H1 (cell line): Measurements from ENCODE around the gene ADGRL3. TPM values are rescaled to one million over a fixed set of nuclear protein-coding genes. Genes with fewer than 3 reads are reported as not detected.

Experiments used
- CTCF ChIA-PET: fragments of 300-600 bp; sonication (Branson Sonifier 250); formaldehyde crosslinking; loops from one replicate; lab custom pipeline; 2021; ENCODE audit not compliant: partially characterized antibody; lab: Charles Lee
- POLR2A ChIA-PET: fragments of 300-600 bp; sonication (Branson Sonifier 250); formaldehyde crosslinking; loops from one replicate; lab custom pipeline; 2021; ENCODE audit warnings: inconsistent platforms; ENCODE audit not compliant: partially characterized antibody; lab: Charles Lee
- DNase-seq, 2 experiments: peaks; one replicate each; pipeline versions ENCODE4 v3.0.0 to v3.0.0-alpha.2; 2010 to 2022; ENCODE audit warnings: low spot score in 2 of 2, low read depth in 1 of 2, mixed read lengths in 1 of 2
- FAIRE-seq: peaks from 2 replicates; lab custom pipeline; 2011; peaks lifted over from hg19 to GRCh38; lab: Jason Lieb, UNC
- H2AFZ ChIP-seq: 2 replicates; pipeline ENCODE4 v1.8.1; 2012; ENCODE audit warnings: low read length, inconsistent platforms
- H2AK5ac ChIP-seq: 2 replicates; pipeline ENCODE4 v1.6.1; 2013; ENCODE audit warnings: low read depth, low read length
- H2BK120ac ChIP-seq: replicated peaks from 2 replicates; pipeline ENCODE3; 2013; ENCODE audit warnings: low read depth, low read length, inconsistent platforms
- H2BK12ac ChIP-seq: 2 replicates; pipeline ENCODE4 v1.6.1; 2013; ENCODE audit warnings: low read depth, low read length
- H2BK15ac ChIP-seq: 2 replicates; pipeline ENCODE4 v1.6.1; 2013; ENCODE audit warnings: low read length
- H2BK20ac ChIP-seq: 2 replicates; pipeline ENCODE4 v1.6.1; 2013; ENCODE audit warnings: low read length
- H2BK5ac ChIP-seq: 2 replicates; pipeline ENCODE4 v1.6.1; 2013; ENCODE audit warnings: low read depth, low read length
- H3K14ac ChIP-seq: 2 replicates; pipeline ENCODE4 v1.6.1; 2013; ENCODE audit warnings: inconsistent platforms; ENCODE audit not compliant: insufficient read length
- H3K18ac ChIP-seq: 2 replicates; pipeline ENCODE4 v1.6.1; 2013; ENCODE audit warnings: low read length; ENCODE audit errors: extremely low read depth
- H3K23ac ChIP-seq: 2 replicates; pipeline ENCODE4 v1.6.1; 2013; ENCODE audit warnings: inconsistent platforms; ENCODE audit not compliant: insufficient read length
- H3K23me2 ChIP-seq: 2 replicates; pipeline ENCODE4 v1.6.1; 2013; ENCODE audit warnings: low read depth, low read length
- H3K27ac ChIP-seq: 2 replicates; pipeline ENCODE4 v1.6.1; 2011; ENCODE audit warnings: low read depth, low read length, inconsistent platforms
- H3K27me3 ChIP-seq, 4 experiments: replicated peaks in 1 of 4; 1 replicate in 1 of 4; 2 replicates in 3 of 4; pipeline versions ENCODE4 v1.6.1 to v1.8.1; 2011 to 2013; ENCODE audit warnings: low read length in 3 of 4, mild to moderate bottlenecking in 3 of 4, inconsistent platforms in 2 of 4, mixed read lengths in 2 of 4, moderate library complexity in 1 of 4; ENCODE audit not compliant: control insufficient read depth in 3 of 4, insufficient read depth in 3 of 4; ENCODE audit errors: extremely low read depth in 1 of 4
- H3K36me3 ChIP-seq, 4 experiments: 2 replicates each; pipeline versions ENCODE4 v1.6.1 to v1.8.1; 2011 to 2013; ENCODE audit warnings: mild to moderate bottlenecking in 4 of 4, low read length in 3 of 4, moderate library complexity in 2 of 4, control low read depth in 1 of 4, inconsistent platforms in 1 of 4; ENCODE audit not compliant: insufficient read depth in 4 of 4, control insufficient read depth in 2 of 4
- H3K4ac ChIP-seq: replicated peaks from 2 replicates; pipeline ENCODE3; 2013; ENCODE audit warnings: low read length, low read depth, mixed read lengths, inconsistent platforms; ENCODE audit not compliant: insufficient read length
- H3K4me1 ChIP-seq, 4 experiments: replicated peaks in 1 of 4; 1 replicate in 1 of 4; 2 replicates in 3 of 4; pipeline versions ENCODE4 v1.6.1 to v1.8.1; 2011 to 2013; ENCODE audit warnings: low read length in 3 of 4, inconsistent platforms in 2 of 4, mixed read lengths in 1 of 4; ENCODE audit not compliant: insufficient read depth in 4 of 4, control insufficient read depth in 3 of 4
- H3K4me2 ChIP-seq, 2 experiments: 2 replicates each; pipeline versions ENCODE4 v1.6.1 to v1.8.1; 2011 to 2013; ENCODE audit warnings: low read depth in 2 of 2, low read length in 2 of 2, control low read depth in 1 of 2, inconsistent platforms in 1 of 2, mild to moderate bottlenecking in 1 of 2; ENCODE audit not compliant: insufficient read depth in 1 of 2
- H3K4me3 ChIP-seq, 4 experiments: fragments of 200-600, 300-600 bp in 1 of 4; sonication (generic), shearing (Covaris generic), sonication (Bioruptor Twin) in 1 of 4; 2 replicates each; pipeline versions ENCODE4 v1.5.1 to v1.8.1; 2011 to 2016; ENCODE audit warnings: low read length in 4 of 4, low read depth in 3 of 4, control low read depth in 2 of 4, inconsistent platforms in 2 of 4, mild to moderate bottlenecking in 2 of 4, mixed read lengths in 1 of 4, moderate library complexity in 1 of 4; ENCODE audit not compliant: insufficient read depth in 2 of 4; ENCODE audit errors: extremely low read depth in 1 of 4
- H3K56ac ChIP-seq: replicated peaks from 2 replicates; pipeline ENCODE3; 2013; ENCODE audit warnings: low read depth, mild to moderate bottlenecking, mixed read lengths, low read length, inconsistent platforms; ENCODE audit not compliant: insufficient read length
- H3K79me1 ChIP-seq: 2 replicates; pipeline ENCODE4 v1.6.1; 2013; ENCODE audit warnings: low read depth, low read length, control low read depth
- H3K79me2 ChIP-seq, 2 experiments: 2 replicates each; pipeline versions ENCODE4 v1.6.1 to v1.8.1; 2012 to 2013; ENCODE audit warnings: low read length in 2 of 2, mild to moderate bottlenecking in 2 of 2, inconsistent platforms in 1 of 2; ENCODE audit not compliant: insufficient read depth in 2 of 2, control insufficient read depth in 1 of 2
- H3K9ac ChIP-seq, 4 experiments: replicated peaks in 1 of 4; 1 replicate in 1 of 4; 2 replicates in 3 of 4; pipeline versions ENCODE4 v1.6.1 to v1.8.1; 2011 to 2013; ENCODE audit warnings: low read depth in 3 of 4, low read length in 3 of 4, control low read depth in 2 of 4, mild to moderate bottlenecking in 2 of 4, moderate library complexity in 2 of 4, inconsistent platforms in 1 of 4; ENCODE audit errors: extremely low read depth in 1 of 4
- H3K9me3 ChIP-seq, 2 experiments: 2 replicates each; pipeline versions ENCODE4 v1.6.1 to v1.8.1; 2012 to 2013; ENCODE audit warnings: mild to moderate bottlenecking in 2 of 2, moderate library complexity in 2 of 2, control low read depth in 1 of 2, inconsistent platforms in 1 of 2, low read depth in 1 of 2, low read length in 1 of 2, mixed read lengths in 1 of 2; ENCODE audit not compliant: insufficient read depth in 2 of 2
- H4K20me1 ChIP-seq, 2 experiments: replicated peaks in 1 of 2; 2 replicates each; pipeline versions ENCODE3 to v1.8.1; 2011 to 2013; ENCODE audit warnings: inconsistent platforms in 2 of 2, low read length in 2 of 2, mild to moderate bottlenecking in 1 of 2; ENCODE audit not compliant: insufficient read depth in 2 of 2, control insufficient read depth in 1 of 2
- H4K5ac ChIP-seq: 2 replicates; pipeline ENCODE4 v1.6.1; 2013; ENCODE audit warnings: low read length, low read depth, mixed read lengths, inconsistent platforms; ENCODE audit not compliant: insufficient read length
- H4K8ac ChIP-seq: 2 replicates; pipeline ENCODE4 v1.8.0; 2013; ENCODE audit warnings: mild to moderate bottlenecking, moderate library complexity, low read length, inconsistent platforms; ENCODE audit not compliant: insufficient read depth; ENCODE audit errors: extremely low read depth
- H4K91ac ChIP-seq: replicated peaks from 2 replicates; pipeline ENCODE3; 2013; ENCODE audit warnings: low read length, mixed read lengths, inconsistent platforms; ENCODE audit not compliant: insufficient read length
- BRCA1 ChIP-seq: IDR thresholded peaks from 2 replicates; pipeline ENCODE4 v1.6.1; 2012; ENCODE audit warnings: low read depth, low read length, improper control_type of control experiment
- CHD2 ChIP-seq: IDR thresholded peaks from 2 replicates; pipeline ENCODE4 v1.6.1; 2012; ENCODE audit warnings: low read length, improper control_type of control experiment
- EZH2 ChIP-seq: fragments of 200-600 bp; sonication (generic); IDR thresholded peaks from 2 replicates; pipeline ENCODE4 v1.7.1; 2012; ENCODE audit warnings: low read depth, mild to moderate bottlenecking, moderate library complexity, low read length, inconsistent platforms; ENCODE audit not compliant: severe bottlenecking
- GABPA ChIP-seq: IDR thresholded peaks from 2 replicates; pipeline ENCODE4 v1.6.1; 2011; ENCODE audit warnings: mild to moderate bottlenecking, low read length, moderate library complexity, borderline replicate concordance; ENCODE audit not compliant: insufficient read depth
- HDAC6 ChIP-seq: IDR thresholded peaks from one replicate; pipeline ENCODE4 v1.7.1; 2012; ENCODE audit warnings: low read depth, mild to moderate bottlenecking, inconsistent platforms, low read length, moderate library complexity
- JUND ChIP-seq: IDR thresholded peaks from 2 replicates; pipeline ENCODE4 v1.6.1; 2011; ENCODE audit warnings: mild to moderate bottlenecking, improper control_type of control experiment, low read length
- KDM4A ChIP-seq: IDR thresholded peaks from one replicate; pipeline ENCODE4 v1.7.1; 2012; ENCODE audit warnings: low read depth, mild to moderate bottlenecking, moderate library complexity, low read length, inconsistent platforms; ENCODE audit not compliant: severe bottlenecking
- KDM5A ChIP-seq: fragments of 200-600 bp; IDR thresholded peaks from 2 replicates; pipeline ENCODE4 v1.7.1; 2012; ENCODE audit warnings: mild to moderate bottlenecking, low read length, inconsistent platforms, mixed read lengths
- SIN3A ChIP-seq, 2 experiments: IDR thresholded peaks in 1 of 2; conservative IDR thresholded peaks in 1 of 2; 2 replicates each; pipeline ENCODE4 v1.6.1; 2011 to 2012; ENCODE audit warnings: low read length in 2 of 2, improper control_type of control experiment in 1 of 2, low read depth in 1 of 2, mild to moderate bottlenecking in 1 of 2
- polyA plus RNA-seq, 7 experiments: library from polyadenylated mRNA; depleted of rRNA in 3 of 7; stranded (reverse) in 5 of 7; unstranded in 2 of 7; fragments of >200 nt in 5 of 7; fragments of 200-250 nt in 2 of 7; gene quantifications; 1 replicate in 5 of 7; 2 replicates in 1 of 7; 4 replicates in 1 of 7; pipeline versions ENCODE4 v1.2.1 to v1.2.3, GENCODE V29; 2011 to 2013; ENCODE audit warnings: missing spikeins in 2 of 7, mixed read lengths in 2 of 7
- total RNA-seq: library from RNA; stranded (reverse); fragmentation: NEBNext Ultra II Directional; extraction: Animal tissue kit (Norgen Biotek cat#: 25700); gene quantifications from 2 replicates; pipeline ENCODE4 v1.2.1, GENCODE V29; 2021
- TF ChIP-seq, protein P1 (sequence below): IDR thresholded peaks from 2 replicates; pipeline ENCODE4 v1.6.1; 2011; ENCODE audit warnings: low read length, improper control_type of control experiment

The ADGRL3 gene
- total and polyA plus RNA-seq, 2 of the 8 experiments (the other 6 are each of a cell fraction or from before 2014, with no cell fraction given): 6.6 to 13.0 TPM

- no peak overlapping the region for H3K9ac ChIP-seq
- POLR2A ChIA-PET: no interaction called here
Observed at GRCh38 chr4:61185288-61185687, 14.8 kb upstream of the ADGRL3 start.

More at GRCh38 chr4:61185288-61185687, 14.8 kb upstream of the ADGRL3 start:
- no peak overlapping the region for H2BK5ac ChIP-seq
- no peak overlapping the region for H3K4me3 ChIP-seq
- no peak overlapping the region for H2BK12ac ChIP-seq
- no peak overlapping the region for H3K27ac ChIP-seq
- H3K27me3 ChIP-seq: no peaks in the 10 kb centered on the region
- no peaks in the 10 kb centered on the region for H3K36me3 ChIP-seq
- TF ChIP-seq CHD2 (no peak), BRCA1 (no peak), JUND (no peak), KDM4A (no peak), EZH2 (no peak), GABPA (no peak), KDM5A (no peak), SIN3A (conservative IDR thresholded peaks at IDR 0.05 in 1 of 2, IDR thresholded peaks at IDR 0.05 in 1 of 2; ENCODE audit: low read depth in 1 of 2, low read length in 2 of 2) (no peak), HDAC6 (no peak)
- TF ChIP-seq, protein P1, sequence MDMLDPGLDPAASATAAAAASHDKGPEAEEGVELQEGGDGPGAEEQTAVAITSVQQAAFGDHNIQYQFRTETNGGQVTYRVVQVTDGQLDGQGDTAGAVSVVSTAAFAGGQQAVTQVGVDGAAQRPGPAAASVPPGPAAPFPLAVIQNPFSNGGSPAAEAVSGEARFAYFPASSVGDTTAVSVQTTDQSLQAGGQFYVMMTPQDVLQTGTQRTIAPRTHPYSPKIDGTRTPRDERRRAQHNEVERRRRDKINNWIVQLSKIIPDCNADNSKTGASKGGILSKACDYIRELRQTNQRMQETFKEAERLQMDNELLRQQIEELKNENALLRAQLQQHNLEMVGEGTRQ: no peak
- no peak overlapping the region for H4K8ac ChIP-seq
- no peak overlapping the region for H4K5ac ChIP-seq
- no peak overlapping the region for H2AFZ ChIP-seq
- no peak overlapping the region for H3K56ac ChIP-seq
- H3K4me1 ChIP-seq: no peaks in the 10 kb centered on the region
- H2AK5ac ChIP-seq: no peak overlapping the region
- H3K4me2 ChIP-seq: no peak overlapping the region
- H3K23me2 ChIP-seq: no peaks in the 10 kb centered on the region
- H3K4ac ChIP-seq: no peak overlapping the region
- no peak for FAIRE-seq
- DNase-seq: no peak
- no peak overlapping the region for H3K14ac ChIP-seq
- H2BK120ac ChIP-seq: no peak overlapping the region
- no peak overlapping the region for H2BK15ac ChIP-seq
- no peaks in the 10 kb centered on the region for H3K79me2 ChIP-seq
- CTCF ChIA-PET: interaction anchor here (2.0 kb wide), 1 partner anchor 405 kb away, joined by 5 read pairs; no protein-coding TSS in a partner anchor
- H2BK20ac ChIP-seq: no peak overlapping the region
- no peak overlapping the region for H3K18ac ChIP-seq
- H4K20me1 ChIP-seq: no peaks in the 10 kb centered on the region
- H4K91ac ChIP-seq: no peak overlapping the region
- H3K9me3 ChIP-seq: peaks cover 5 to 14% of the 10 kb centered on the region in 2 experiments
- H3K79me1 ChIP-seq: no peaks in the 10 kb centered on the region
- H3K23ac ChIP-seq: no peak overlapping the region
